Activated T-cell treated with anti-CD3 and anti-CD28 coated beads, Interleukin-2, amount 50 U/mL, for 1 hour (primary cell): ENCODE data around the gene RCN2.
A peak's percentile ranks its signal among the peaks of the same experiment; 100 is the strongest.

ENCODE experiments used
- DNase-seq: peaks from one replicate; pipeline ENCODE4 v3.0.0-alpha.2; 2020

Gene RCN2

DNA sequence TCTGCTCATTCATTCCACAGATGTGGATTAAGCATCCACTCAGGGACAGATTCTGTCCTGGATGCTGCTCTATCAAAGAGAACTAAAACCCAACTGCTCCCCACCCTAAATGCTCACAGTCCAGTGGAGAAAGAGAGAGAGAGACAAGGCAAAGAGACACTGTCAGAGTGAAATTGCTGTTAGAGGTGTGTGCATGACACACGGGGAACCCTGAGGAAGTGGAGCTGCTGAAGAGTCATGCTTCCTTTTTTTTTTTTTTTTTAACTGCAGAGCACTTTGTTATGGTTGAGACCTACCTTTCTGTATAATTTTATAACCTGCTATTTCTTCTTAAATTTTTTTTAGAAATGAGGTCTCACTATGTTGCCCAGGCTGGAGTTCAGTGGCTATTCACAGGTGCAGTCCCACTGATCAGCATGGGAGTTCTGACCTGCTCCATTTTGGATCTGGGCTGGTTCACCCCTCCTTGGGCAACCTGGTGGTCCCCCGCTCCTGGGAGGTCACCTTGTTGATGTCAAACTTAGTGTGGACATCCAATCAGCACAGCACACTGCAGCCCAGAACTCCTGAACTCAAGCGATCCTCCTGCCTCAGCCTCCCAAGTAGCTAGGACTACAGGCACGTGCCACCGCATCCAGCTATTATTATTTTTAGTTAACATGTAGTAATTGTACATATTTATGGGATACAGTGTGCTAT is 45.2 kb downstream of the RCN2 start:
- no peak for DNase-seq

DNA sequence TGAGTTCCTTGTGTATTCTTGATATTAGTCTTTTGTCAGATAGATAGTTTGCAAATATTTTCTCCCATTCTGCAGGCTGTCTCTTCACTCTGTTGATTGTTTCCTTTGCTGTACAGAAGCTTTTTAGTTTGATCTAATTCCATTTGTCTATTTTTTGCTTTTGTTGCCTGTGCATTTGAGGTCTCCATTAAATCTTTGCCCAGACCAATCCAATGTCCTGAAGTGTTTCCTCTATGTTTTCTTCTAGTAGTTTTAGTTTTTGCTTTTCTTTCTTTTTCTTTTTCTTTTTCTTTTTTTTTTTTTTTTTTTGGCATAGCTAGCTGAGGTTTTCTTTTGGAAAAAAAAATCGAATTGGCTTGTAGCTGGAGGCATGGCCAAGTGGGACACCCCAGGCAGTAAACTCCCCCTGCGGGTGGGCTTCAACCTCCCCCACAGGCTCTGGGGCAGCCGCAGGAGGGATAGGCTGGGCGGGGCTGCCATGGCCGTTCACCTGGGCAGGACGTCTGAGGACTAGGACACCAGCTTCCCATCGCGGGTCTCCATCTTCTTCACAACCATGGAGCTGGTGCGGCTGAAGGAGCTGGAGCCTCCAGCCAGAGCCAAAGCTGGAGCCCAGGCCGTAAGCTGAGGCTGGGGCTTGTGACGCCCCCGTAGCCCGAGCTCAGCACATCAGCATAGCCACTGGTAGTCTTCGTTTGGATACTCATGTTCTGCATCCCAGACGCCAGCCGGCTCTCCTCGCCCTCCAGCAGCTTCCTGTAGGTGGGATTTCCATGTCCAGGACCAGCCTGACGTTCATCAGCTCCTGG is 47.2 kb downstream of the RCN2 start:
- no peak for DNase-seq

DNA sequence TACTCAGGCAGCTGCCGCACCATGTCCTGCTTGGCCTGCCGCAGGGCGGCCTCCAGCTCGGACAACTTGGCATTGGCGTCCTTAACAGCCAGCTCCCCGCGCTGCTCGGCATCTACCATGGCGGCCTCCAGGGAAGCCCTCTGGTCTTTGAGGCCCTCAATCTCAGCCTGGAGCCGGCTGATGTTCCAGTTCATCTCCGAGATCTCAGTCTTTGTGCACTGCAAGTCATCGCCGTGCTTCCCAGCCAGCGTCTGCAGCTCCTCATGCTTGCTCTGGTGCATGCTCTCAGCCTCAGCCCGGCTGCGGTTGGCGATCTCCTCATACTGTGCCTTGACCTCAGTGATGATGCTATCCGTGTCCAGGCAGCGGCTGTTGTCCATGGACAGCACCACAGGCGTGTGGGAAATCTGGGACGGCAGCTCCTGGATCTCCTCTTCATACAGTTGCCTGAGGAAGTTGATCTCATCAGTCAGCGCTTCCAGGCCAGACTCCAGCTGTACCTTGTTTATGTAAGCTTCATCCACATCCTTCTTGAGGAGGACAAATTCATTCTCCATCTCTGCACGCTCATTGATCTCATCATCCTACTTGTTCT is 47.9 kb downstream of the RCN2 start:
- no peak for DNase-seq

DNA sequence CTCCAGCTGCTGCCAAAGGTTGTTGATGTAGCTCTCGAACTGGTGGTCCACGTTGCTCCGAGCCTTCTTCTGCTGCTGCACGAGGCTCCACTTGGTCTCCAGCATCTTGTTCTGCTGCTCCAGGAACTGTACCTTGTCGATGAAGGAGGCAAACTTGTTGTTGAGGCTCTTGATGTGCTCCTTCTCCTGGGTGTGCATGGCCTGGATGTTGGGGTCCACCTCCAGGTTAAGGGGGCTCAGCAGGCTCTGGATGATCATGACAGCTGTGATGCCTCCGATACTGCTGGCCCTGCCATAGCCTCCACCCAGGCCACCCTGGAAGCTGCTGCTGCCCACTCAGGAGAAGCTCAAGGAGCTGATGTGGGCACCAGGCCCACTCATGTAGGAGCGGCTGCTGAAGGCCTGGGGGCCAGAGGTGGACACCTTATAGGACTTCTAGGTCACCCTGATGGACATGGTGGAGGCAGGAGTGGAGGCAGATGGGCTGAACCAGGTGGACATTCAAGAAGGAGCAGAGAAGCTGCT is 48.5 kb downstream of the RCN2 start:
- DNase-seq = no peak

DNA sequence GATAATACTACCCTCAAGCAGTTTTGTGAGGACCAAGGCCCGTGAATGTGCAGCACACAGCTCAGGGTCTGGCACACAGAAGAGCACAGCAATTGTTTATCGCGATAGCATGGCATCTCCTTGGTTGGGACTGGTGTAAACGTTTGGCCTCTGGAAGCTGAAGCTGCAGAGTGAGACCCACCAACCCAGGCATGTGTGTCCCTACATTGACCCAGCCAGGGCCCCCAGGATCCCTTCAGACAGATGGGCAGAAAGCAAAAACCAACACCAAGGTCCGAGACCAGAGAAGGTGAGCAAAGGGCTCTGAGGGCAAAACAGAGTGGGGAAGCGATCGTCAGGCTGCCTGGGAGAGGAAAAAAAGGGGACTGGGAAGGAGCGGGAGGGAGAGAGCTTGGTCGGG is 50.8 kb downstream of the RCN2 start:
- DNase-seq = no peak

DNA sequence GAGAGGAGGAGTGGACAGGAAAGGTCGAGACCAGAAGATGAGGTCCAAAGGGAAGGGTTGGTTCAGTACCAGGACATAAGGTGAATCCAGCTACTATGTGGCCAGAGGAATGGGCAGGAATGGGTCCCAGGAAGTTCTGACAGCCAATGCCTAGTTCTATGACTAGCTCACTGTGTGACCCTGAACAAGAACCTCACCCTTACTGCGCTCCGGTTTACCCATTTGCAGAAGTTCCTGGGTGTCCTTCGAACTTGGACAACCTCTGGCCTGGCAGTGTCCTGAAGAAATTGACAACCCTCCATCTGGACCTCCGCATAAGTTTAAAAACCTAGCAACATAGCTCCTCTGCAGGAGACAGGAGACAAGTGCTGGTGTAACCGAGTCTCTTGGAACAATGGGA is 51.2 kb downstream of the RCN2 start:
- DNase-seq = no peak

DNA sequence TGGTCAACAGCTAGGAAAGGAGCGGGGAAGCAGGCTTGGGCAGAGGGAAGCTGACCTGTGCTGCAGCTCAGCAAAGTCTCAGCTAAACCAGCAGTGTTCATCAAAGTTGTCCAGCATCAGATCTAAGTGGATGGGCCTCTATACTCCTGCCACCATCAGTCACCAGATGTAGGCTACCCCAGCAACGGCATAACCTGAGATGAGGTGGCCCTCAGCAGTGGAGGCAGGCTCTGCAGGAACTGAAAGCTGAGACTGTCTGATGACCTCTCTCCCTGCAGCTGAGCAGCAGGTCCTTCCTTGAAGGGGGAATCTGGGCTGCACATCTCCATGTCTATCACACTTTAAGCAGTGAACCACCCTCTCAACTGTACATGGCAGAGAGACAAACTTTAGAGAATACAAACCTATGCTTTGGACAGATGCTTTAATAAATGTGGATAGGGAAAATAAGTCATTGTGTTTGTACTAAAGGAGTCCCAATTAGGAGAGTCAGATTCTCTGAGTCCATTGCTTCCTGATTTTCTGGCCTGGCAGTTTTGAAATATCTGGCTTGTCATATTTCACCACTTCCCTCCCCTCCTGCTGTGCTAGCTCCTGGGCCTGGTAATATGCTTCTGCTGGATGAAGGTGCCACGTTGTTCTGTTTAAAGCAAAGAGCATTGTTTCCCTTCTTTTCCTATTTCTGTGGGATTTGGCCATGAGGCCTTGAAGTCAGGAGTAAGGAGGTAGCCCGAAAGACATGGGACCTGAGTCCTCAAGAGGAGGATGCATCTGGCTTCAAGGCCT is 52.2 kb downstream of the RCN2 start:
- no peak for DNase-seq

DNA sequence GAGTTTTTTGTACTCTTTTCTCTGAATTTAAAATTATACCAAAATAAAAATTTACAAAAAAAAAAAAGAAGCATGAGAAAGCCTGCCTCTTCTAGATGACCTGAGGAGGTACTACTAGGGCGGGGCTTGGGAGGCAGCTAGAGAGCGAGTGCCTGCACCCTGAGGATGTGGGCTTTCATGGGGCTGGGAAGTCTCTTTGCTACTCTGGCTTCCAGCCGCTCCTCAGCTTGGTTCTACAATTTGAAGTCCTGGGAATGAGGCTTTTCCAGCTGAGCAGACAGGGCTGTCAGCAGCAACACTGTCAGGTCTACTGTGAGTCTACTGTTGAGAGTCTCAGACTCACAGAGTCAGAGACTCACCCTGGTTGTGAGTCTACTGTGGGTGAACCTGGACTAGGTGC is 55.2 kb downstream of the RCN2 start:
- no peak for DNase-seq

DNA sequence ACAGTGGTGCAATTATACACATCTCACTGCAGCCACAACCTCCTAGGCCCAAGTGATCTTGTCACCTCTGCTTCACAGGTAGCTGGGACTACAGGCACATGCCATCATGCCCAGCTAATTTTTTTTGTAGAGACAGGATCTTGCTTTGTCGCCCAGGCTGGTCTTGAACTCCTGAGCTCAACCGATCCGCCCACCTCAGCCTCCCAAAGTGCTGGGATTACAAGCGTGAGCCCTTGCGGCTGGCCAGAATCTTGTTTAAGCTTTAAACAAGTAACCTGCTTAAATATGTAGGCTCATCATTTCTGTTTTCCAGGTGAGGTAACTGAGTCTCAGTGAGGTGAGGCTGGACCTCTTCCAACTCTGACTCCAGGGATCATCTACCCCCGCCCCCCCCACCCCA is 55.7 kb downstream of the RCN2 start:
- DNase-seq = no peak

DNA sequence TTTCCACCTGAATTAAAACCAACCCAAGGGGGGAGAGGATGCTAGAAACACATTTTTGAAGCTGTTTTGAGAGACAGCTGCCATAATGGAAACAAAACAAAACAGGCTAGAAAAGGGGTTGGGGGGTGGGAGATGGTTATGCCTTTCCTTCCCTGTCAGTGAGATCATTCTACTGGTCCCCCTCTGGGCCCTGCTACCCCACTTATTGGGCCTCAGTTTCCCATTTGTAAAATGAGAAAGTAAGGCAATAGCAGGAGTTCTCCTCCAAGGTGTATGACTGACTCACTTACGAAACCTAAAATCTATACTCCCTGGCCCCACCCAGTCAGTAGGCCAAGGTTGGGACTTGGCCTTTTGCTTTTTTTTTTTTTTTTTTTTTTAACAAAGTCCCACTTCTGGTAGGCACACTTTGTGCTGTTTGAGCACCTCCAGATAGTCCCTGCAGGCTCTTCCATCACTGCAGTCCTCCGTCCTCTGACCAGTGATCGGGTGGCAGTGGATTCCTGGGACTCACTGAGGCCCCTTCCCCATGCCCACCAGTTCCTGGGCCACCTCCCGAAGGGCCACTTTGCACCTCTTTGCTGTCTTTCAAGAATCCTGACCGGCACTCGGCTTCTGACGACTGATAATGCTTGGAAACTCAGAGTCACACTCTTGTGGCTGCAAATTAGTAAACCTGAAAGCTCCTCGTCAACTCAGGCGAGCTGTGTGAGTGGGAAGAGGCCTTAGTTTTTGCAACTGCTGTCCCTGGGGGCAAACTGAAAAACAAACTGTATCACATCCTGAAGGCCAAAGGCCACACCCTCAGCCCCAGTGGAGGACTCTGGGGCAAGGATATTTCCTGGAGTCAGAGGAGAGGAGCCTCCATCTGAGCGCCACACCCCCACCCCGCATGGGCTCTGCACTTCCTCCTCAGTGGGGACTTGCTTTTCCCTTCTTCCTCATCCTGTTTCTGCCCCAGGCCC is 56.6 kb downstream of the RCN2 start:
- no peak for DNase-seq

DNA sequence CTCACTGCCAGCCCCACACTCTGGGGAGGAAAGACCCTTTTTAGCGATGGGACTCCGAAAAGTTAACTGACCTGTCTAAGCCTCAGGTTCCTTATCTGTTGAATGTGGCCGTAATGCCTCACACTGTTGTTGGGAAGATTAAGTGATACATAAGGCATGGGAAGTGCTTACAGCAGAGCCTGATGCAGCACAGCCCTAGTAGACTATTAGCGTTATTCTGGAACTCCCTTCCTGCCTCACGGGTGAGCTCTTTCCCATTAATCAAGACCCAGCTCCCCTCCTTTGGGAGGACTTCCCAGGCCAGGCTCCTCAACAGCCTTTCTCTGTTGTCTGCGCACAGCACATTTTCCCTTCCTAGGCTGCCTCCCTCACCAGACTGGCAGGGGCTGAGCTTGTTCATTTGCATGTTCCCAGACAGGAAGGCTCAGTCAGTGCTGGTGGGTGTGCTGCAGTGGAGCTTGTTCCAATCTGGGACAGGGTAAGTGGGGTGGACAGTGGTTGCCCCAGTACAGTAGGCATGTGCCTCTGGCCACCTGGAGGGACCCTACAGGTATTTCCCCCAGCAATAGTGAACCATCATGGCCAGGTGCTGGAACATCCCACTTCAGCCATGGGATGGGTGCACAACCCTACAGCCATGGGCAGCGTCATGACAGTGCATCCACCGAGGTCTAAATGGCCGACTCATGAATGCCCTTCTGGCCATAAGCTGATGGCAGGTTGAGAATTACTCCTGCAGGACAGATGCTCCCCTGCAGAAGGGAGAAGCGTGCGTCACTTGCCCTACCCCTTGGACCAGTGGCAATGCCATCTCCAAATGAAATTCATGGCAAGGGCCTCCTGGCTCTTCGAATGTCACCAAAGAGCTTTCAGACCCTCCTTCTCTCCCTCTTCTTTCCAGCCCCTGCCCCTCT is 57.6 kb downstream of the RCN2 start:
- DNase-seq = no peak

DNA sequence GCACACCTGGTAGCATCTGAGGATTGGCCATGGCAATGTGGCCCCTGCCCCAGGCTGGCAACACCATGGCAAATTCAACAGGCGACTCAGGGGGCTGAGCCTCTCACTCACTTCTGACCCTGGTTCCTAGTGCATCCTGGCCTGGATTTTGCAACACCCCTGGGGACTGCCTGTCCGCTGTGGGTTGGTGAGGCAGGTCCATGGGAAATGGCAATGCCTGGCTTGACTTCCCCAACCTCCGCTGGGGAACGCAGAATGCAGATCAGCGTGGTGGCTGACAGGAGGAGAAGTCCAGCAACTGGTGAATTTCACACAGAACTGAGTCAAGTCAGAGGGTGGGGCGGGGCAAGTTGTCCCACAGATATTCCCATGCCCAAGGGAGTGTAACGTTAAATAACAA is 59.5 kb downstream of the RCN2 start:
- no peak for DNase-seq

DNA sequence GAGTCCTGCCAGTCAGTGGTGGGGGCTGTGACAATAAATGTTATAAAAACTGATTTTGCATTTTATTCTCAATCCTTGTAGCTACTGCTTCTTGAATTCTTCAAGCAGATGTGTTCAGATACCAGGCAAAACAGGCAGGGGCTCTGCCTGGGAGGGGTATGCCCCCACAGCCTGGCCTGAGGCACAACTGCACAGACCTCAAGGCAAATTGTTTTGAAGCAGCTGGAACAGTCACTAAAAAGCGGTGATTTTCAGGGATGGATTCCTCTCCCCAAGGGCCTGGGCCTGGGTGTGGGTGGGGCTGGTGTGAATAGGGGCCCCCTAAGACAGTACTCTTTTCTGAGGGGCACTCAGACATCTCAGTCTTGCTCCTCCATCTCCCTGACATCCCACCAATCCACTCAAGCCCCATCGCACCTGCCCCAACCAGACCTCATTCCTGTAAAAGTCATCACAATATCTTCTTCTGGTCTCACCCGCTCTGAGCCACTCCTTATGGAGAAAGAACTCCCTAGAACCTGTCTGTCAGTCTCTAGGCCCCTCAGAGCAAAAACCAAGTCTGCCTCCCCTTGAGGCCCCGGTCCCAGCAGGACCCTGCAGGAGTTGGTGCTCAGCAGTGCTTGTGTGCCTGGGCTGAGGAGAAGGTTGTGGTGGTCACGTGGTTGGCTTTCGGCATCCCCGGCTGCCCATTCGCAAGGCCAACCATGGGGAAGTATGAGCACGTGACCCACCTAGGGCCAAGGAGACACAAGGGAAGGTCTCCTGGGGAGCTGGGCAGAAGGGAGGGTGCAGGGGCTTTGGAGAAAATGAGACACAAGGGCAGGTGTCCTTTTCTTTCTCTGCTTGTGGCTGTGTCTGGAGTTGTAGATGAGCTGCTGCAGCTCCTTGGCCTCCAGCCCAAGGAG is 60.4 kb downstream of the RCN2 start:
- DNase-seq = no peak

DNA sequence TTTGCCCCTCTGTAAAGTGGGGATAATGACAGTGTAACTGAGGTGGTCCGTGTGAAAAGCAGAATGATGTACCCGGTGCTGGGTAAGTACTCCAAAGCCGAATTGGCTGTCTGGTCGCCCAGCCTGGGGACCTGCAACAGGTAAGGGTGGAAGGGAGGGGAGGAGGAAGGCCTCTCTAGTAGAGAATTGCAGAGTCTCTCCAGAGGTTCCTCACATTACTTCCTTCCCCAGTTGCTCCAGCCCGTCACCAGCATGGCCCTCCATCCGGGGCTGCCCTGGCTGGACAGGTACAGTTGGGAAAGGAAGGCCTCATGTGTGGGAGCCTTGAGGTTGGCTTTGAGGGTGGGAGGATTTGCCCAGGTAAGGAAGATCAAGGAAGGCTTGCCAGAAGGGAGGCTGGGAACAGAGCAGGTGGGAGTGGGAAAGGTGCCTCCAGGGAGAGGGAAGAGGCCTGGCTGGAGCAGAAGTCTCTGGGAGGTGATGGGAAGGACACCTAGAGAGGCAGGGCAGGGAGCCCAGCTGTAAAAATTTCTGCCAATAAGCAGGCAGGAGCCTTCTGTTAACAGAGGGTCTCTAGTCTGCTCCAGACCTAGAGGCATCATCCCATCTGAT is 61.7 kb downstream of the RCN2 start:
- no peak for DNase-seq

DNA sequence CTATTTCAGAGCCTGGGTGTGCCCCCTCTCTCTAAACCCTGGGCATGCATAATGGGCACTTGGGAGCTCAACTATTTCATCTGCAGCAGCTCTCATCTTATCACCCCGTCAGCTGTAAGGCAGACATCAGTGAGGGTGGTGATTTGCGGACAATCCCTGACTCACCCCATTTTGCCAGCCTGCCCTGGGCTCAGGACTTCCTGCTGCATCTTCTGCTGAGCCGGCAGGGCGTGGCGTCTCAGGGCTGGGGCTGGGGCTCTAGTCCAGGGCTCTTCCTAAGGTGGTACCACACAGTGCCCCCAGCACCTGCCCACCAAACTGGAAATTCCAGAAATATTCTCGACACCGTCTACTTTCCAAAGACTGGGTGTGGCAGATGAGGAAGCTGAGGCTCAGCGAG is 62.5 kb downstream of the RCN2 start:
- peak; percentile 65 for DNase-seq

DNA sequence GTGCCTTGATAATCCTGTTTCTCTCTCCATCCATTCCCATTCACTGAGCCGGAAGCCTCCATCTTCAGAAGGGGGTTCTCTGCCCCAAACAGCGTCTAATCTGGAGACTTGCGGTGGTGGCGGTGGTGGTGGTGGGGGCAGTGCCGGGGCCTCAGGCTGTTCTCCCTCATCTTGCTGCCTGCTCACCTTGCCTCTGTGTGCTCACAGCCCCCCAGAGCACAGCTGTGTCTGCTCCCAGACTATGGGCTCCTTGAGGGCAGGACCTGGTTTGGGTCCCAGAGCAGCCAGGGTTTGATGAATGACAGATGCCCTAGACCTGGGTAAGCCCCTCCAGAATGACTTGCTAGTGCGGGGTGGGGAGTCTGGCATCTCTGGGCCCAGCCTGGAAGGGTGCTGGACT is 62.9 kb downstream of the RCN2 start:
- no peak for DNase-seq

DNA sequence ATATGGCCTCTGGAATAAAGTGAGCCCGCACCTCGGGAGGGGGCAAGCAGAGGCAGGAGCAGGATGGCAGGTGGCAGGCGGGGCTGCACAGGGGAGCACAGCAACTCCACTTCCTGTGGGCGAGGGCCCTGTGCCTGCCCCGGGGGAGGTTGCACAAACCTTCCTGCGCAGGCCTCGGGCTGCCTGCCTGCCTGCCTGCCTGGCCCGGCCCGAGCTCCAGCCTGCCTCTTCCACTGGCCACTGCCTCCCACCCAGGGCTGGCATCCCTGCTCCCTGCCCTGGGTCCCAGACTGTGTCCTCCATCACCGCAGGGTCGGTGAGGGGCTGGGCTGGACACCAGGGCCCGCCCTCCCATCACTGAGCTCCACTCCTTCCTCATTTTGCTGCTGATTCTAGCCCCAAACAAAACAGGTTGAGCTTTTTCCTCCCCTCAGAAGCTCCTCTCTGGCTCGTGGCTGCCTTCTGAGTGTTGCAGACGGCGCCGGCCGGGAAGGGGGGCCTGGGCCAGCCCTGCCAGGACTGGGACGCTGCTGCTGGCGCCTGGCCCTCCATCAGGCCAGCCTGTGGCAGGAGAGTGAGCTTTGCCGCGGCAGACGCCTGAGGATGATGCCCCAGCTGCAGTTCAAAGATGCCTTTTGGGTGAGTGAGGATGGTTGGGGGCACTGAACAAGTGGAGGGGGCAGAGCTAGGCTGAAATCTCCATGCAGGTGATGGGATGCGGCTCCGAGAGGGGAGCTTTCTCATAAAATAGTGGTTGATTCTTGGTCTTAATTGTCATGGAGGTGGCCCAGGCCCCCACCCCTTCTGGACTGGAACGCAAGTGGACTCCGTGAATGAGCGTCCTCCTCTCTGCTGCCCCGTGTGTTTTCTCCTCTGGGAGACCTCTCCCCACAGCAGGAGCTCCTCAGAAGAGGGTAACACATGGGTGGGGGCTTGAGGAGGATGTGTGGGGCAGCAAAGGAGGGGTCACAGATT is 63.7 kb downstream of the RCN2 start, which contains the start of gene PSTPIP1:
Gene PSTPIP1 (plus strand): TSS at position 156 of the 975 bp plus-strand sequence. CDS start 448 bp downstream, at position 604.
- DNase-seq = peak; percentile 71

DNA sequence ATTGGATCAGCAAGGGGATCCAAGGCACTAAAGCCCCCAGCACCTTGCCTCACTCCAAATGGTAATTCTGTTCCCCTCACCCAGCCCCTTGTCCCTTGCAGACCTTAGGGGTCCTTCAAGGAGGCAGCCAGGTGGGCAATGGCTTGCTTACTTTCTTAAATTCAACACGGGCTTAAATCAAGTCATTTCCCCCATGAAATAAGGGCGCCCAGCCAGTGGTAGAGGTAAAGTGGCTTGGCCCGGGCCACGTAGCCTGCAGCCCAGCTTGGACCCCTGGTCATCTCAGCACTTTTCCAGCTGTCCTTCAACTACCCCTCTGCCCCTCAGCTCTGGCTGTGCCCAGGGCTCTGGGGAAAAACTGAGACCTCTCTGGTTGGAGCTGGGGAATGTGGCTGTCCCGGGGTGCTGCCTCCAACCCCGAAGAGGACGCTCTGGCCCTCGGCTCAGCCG is 64.6 kb downstream of the RCN2 start:
- no peak for DNase-seq
